OCI-LY7 (cell line): Measurements from ENCODE around the gene CACNB1.

Source experiments
- EZH2phosphoT487 ChIP-seq: fragments of 200-600 bp; sonication (generic); IDR thresholded peaks from 2 replicates; pipeline ENCODE4 v1.6.1; 2018; ENCODE audit warnings: low read depth, borderline replicate concordance, mild to moderate bottlenecking, mixed run types, antibody characterized with exemption, low read length, moderate library complexity, mixed read lengths
- TF ChIP-seq, protein P1 (sequence below): fragments of 200-600 bp; sonication (generic); conservative IDR thresholded peaks from 2 replicates; pipeline ENCODE4 v1.5.1; 2014; ENCODE audit warnings: mild to moderate bottlenecking, antibody characterized with exemption, low read length, moderate library complexity, mixed read lengths

DNA sequence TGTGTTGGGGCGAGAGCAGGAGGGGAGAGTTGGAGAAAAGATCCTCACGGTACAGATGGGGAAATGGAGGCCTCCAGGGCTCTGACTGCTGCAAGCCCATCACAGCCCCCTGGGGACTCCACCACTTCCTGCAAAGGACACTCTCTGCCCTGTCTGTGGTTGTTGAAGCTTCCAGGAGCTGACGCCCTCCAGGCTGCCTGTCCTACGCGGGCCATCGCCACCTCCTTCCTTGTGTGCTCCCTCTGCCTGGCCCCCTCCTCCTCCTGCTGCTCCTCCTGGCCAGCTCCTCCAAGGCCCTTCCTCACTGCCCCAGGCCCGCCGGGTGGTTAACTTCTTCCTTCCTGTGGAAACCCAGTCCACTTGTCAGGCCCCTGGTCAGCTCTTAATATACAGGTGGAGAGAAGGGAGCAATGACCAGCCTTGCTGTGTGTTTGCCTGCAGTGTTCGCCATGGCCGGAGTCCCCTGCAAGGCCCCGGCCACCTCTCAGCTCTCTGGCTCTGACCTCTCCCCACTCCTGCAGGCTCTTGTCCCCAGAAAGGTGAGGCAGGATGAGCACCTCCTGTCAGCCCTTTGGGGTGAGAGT is 46.6 kb upstream of the CACNB1 start:
- TF ChIP-seq EZH2phosphoT487: no peak
- TF ChIP-seq, protein P1, sequence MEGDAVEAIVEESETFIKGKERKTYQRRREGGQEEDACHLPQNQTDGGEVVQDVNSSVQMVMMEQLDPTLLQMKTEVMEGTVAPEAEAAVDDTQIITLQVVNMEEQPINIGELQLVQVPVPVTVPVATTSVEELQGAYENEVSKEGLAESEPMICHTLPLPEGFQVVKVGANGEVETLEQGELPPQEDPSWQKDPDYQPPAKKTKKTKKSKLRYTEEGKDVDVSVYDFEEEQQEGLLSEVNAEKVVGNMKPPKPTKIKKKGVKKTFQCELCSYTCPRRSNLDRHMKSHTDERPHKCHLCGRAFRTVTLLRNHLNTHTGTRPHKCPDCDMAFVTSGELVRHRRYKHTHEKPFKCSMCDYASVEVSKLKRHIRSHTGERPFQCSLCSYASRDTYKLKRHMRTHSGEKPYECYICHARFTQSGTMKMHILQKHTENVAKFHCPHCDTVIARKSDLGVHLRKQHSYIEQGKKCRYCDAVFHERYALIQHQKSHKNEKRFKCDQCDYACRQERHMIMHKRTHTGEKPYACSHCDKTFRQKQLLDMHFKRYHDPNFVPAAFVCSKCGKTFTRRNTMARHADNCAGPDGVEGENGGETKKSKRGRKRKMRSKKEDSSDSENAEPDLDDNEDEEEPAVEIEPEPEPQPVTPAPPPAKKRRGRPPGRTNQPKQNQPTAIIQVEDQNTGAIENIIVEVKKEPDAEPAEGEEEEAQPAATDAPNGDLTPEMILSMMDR: no peak
